HEK293T (cell line): ENCODE data around the gene TMEM259.

Experiments
- CTCF ChIA-PET: fragments of 350-600 bp; formaldehyde crosslinking; extraction: SDS; loops from one replicate; lab custom pipeline; 2021; ENCODE audit warnings: antibody characterized with exemption, inconsistent platforms; lab: Yijun Ruan, JAX
- POLR2A ChIA-PET: fragments of 350-600 bp; formaldehyde crosslinking; extraction: SDS; loops from one replicate; lab custom pipeline; 2020; ENCODE audit warnings: antibody characterized with exemption, inconsistent platforms; lab: Yijun Ruan, JAX
- DNase-seq: peaks from one replicate; pipeline ENCODE4 v3.0.0; 2012; ENCODE audit warnings: mixed read lengths; ENCODE audit errors: extremely low spot score
- ARNT ChIP-seq: fragments of 450-650 bp; IDR thresholded peaks from 2 replicates; pipeline ENCODE4 v1.6.1; 2017; ENCODE audit warnings: mild to moderate bottlenecking
- BHLHE40 ChIP-seq: fragments of 450-650 bp; IDR thresholded peaks from 2 replicates; pipeline ENCODE4 v1.6.1; 2016; ENCODE audit warnings: mild to moderate bottlenecking, moderate library complexity, borderline replicate concordance
- CTBP1 ChIP-seq: fragments of 450-650 bp; IDR thresholded peaks from 2 replicates; pipeline ENCODE4 v1.6.1; 2016; ENCODE audit warnings: borderline replicate concordance
- ELF4 ChIP-seq: fragments of 450-650 bp; IDR thresholded peaks from 2 replicates; pipeline ENCODE4 v1.6.1; 2017; ENCODE audit warnings: antibody characterized with exemption
- FOXA1 ChIP-seq: fragments of 450-650 bp; IDR thresholded peaks from 2 replicates; pipeline ENCODE4 v1.6.1; 2016; ENCODE audit warnings: mild to moderate bottlenecking
- FOXK2 ChIP-seq: fragments of 450-650 bp; IDR thresholded peaks from 2 replicates; pipeline ENCODE4 v1.6.1; 2016; ENCODE audit warnings: mild to moderate bottlenecking
- FOXM1 ChIP-seq: fragments of 450-650 bp; IDR thresholded peaks from 2 replicates; pipeline ENCODE4 v1.6.1; 2017; ENCODE audit warnings: mild to moderate bottlenecking, borderline replicate concordance
- HDGF ChIP-seq: fragments of 450-650 bp; IDR thresholded peaks from 2 replicates; pipeline ENCODE4 v1.6.1; 2017; ENCODE audit warnings: antibody characterized with exemption, borderline replicate concordance
- L3MBTL2 ChIP-seq: fragments of 450-650 bp; conservative IDR thresholded peaks from 2 replicates; pipeline ENCODE4 v1.6.1; 2016; ENCODE audit warnings: mild to moderate bottlenecking
- LEF1 ChIP-seq: fragments of 450-650 bp; IDR thresholded peaks from 2 replicates; pipeline ENCODE4 v1.6.1; 2017; ENCODE audit warnings: mild to moderate bottlenecking, borderline replicate concordance
- NFRKB ChIP-seq: fragments of 450-650 bp; IDR thresholded peaks from 2 replicates; pipeline ENCODE4 v1.6.1; 2016; ENCODE audit warnings: mild to moderate bottlenecking, moderate library complexity
- PKNOX1 ChIP-seq: fragments of 450-650 bp; IDR thresholded peaks from 2 replicates; pipeline ENCODE4 v1.6.1; 2016
- SP1 ChIP-seq: fragments of 450-650 bp; IDR thresholded peaks from 2 replicates; pipeline ENCODE4 v1.6.1; 2017
- SUZ12 ChIP-seq: fragments of 450-650 bp; IDR thresholded peaks from 2 replicates; pipeline ENCODE4 v1.6.1; 2016; ENCODE audit warnings: mild to moderate bottlenecking
- TARDBP ChIP-seq: fragments of 450-650 bp; IDR thresholded peaks from 2 replicates; pipeline ENCODE4 v1.6.1; 2016
- ZNF384 ChIP-seq: fragments of 450-650 bp; IDR thresholded peaks from 2 replicates; pipeline ENCODE4 v1.6.1; 2016

TMEM259 gene

GRCh38 chr19:996051-996838, 24.7 kb downstream of the TMEM259 start:
- DNase-seq, result peak; percentile 34
- no peak for TF ChIP-seq SP1
- POLR2A ChIA-PET, result interaction anchor here (1.0 kb wide), 1 partner anchor 273 kb away, joined by 4 read pairs; the partner anchor contains the start of gene CIRBP
- CTCF ChIA-PET, result interaction anchor here (0.5 to 1.5 kb wide), 2 partner anchors 12 to 34 kb away, joined by 3 to 6 read pairs; partner anchors contain the start of gene WDR18

DNA sequence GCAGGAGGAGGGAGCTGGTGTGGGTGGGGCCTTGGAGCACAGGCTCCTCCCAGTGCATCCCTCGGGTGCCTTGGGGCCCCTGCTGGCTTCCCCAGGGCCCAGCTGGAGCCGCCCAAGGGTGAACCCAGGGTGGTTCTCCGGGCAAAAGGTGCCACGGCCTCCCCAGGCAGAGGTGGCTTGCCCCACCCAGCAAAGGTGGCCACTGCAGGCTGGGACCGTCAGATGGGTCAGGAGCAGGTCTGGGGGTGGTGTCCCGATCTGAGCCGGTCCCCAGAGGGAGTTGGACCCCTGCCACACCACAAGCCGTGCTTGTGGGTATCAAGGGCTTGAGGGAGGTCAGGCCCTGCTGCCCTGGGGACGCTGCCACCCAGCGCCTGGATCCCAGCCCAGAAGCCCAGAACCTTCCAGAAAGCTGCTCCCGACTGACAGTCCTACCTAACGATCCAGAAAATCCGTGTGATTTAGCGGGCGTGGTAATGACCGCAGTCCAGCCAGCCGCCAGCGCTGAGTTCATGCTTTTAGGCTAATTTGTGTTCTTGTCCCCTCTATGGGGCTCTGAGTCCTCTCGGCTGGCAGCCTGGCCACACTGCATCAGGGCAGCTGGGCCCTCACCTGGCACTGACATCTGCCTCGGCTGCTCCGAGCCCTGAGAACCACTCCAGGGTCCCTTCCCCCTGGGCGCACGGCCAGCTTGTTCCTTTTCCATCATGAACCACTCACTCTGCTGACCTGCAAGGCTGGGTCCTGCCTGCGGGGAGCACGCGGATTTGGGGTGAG, 25.7 kb downstream of the TMEM259 start:
- no peak for DNase-seq
- POLR2A ChIA-PET, result interaction anchor here (0.9 kb wide), 1 partner anchor 274 kb away, joined by 3 read pairs; the partner anchor contains the start of gene CIRBP

DNA sequence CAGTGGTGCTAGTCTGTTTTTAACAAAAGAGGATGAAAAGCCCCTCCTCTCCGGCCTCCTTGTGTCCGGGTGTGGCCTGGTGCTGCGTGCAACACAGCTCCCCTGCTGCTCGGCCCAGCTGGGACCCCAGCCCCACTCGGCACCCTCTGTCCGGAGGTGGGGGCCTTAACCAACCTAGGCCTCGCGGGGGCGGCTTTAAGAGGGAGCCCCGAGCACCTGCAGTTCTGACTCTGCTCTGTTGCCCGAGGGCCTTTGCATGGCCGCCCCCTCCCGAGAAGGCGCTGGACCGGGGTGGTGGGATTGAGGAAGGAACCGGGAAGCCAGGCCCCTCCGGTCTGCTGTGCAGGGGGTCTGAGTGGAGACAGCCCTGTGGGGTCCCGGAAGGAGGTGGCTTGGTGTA, 26.4 kb downstream of the TMEM259 start:
- POLR2A ChIA-PET, result interaction anchor here (0.9 kb wide), 1 partner anchor 274 kb away, joined by 3 read pairs; the partner anchor contains the start of gene CIRBP
- TF ChIP-seq ZNF384 (no peak), TARDBP (no peak), NFRKB (no peak), FOXK2 (no peak), SUZ12 (no peak), ELF4 (no peak), FOXM1 (no peak), HDGF (no peak), PKNOX1 (no peak)
- DNase-seq, result no peak
- CTCF ChIA-PET, result no interaction called here

More for the DNA sequence above, 25.7 kb downstream of the TMEM259 start:
- TF ChIP-seq ARNT (no peak), HDGF (no peak), FOXA1 (no peak), NFRKB (no peak), BHLHE40 (no peak), SP1 (no peak), L3MBTL2 (no peak)
- CTCF ChIA-PET, result interaction anchor here (0.6 to 1.5 kb wide), 2 partner anchors 10 to 11 kb away, joined by 3 to 6 read pairs; partner anchors contain the start of gene WDR18

- no peak for DNase-seq
- no peak for TF ChIP-seq FOXM1
- TF ChIP-seq NFRKB, result no peak
- no peak for TF ChIP-seq L3MBTL2
- no peak for TF ChIP-seq SP1
- no peak for TF ChIP-seq FOXA1
- TF ChIP-seq TARDBP, result no peak
- TF ChIP-seq PKNOX1, result no peak
- no peak for TF ChIP-seq FOXK2
- TF ChIP-seq SUZ12, result no peak
- TF ChIP-seq CTBP1, result no peak
- TF ChIP-seq ZNF384, result no peak
- TF ChIP-seq BHLHE40, result no peak
- no peak for TF ChIP-seq HDGF
- TF ChIP-seq LEF1, result no peak
- no peak for TF ChIP-seq ARNT
- no peak for TF ChIP-seq ELF4
- POLR2A ChIA-PET, result no interaction called here
- CTCF ChIA-PET, result no interaction called here
Observed at GRCh38 chr19:993831-994393, 27.0 kb downstream of the TMEM259 start.

GRCh38 chr19:993361-993830, 27.5 kb downstream of the TMEM259 start:
- ChIA-PET POLR2A (no interaction called here), CTCF (no interaction called here)
- no peak for TF ChIP-seq FOXM1
- TF ChIP-seq BHLHE40, result no peak
- no peak for TF ChIP-seq L3MBTL2
- TF ChIP-seq PKNOX1, result no peak
- TF ChIP-seq FOXK2, result no peak
- TF ChIP-seq ARNT, result no peak
- TF ChIP-seq SUZ12, result no peak
- TF ChIP-seq SP1, result no peak
- no peak for TF ChIP-seq TARDBP
- TF ChIP-seq FOXA1, result no peak
- no peak for TF ChIP-seq CTBP1
- no peak for TF ChIP-seq ZNF384
- TF ChIP-seq LEF1, result no peak
- no peak for TF ChIP-seq ELF4
- TF ChIP-seq NFRKB, result no peak
- no peak for TF ChIP-seq HDGF
- DNase-seq, result no peak
